Measurements from ENCODE around the gene INAFM2.
A peak's percentile ranks its signal among the peaks of the same experiment; 100 is the strongest.

INAFM2 gene

GRCh38 chr15:40323239-40323952 lies at the start of gene INAFM2:
Gene INAFM2 (plus strand): TSS chr15:40323692. CDS start chr15:40324056, 364 bp downstream.
- DNase-seq (ENCODE audit: low read depth in 3 of 3): peak; percentile 75 to 89 (median 78)

- peak; percentile 81 to 84 (median 82) for DNase-seq (ENCODE audit: low read depth in 3 of 3)
Measured at GRCh38 chr15:40274350-40275274, 48.9 kb upstream of the INAFM2 start.

GRCh38 chr15:40275523-40275922 lies 48.0 kb upstream of the INAFM2 start:
- no peak for DNase-seq (ENCODE audit: low read depth in 3 of 3)

GRCh38 chr15:40275954-40276353 lies 47.5 kb upstream of the INAFM2 start:
- DNase-seq (ENCODE audit: low read depth in 3 of 3): no peak

DNA sequence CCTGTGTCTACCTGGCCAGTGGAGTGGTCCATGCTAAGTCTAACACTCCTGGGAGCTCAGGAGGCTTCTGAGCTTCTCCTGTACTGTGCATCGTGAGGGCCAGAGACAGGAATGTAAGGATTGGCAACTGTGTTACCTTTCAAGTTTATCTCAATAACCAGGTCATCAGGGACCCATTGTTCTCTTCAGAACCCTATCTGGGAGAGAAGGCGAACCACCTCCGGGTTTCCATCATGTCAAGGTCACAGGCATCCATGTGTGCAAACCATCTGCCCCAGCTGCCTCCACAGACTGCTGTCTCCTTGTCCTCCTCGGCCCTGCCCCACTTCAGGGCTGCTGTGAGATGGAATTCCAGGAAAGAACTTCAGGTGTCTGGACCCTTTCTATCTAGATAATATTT lies 46.6 kb upstream of the INAFM2 start:
- DNase-seq (ENCODE audit: low read depth in 3 of 3): no peak

DNA sequence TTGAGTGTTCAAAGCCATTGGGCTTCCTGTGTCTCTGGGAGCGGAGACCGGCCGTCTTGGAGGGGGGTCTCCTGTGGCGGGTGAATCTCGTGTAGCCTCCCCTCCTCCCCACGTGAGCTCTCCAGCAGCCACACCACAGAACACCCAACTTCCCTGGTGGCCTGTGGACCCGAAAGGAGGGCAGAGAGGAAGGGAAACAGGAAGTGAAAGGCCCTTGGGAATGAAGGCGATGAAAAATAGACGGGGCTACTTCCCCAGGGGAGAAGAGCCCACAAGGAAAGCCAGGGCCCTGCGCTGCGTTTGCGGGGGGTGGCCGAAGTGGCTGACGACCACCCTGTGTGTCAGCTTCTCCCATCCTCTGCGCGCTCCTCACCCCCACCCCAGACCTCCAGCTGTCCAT lies 46.0 kb upstream of the INAFM2 start:
- DNase-seq (ENCODE audit: low read depth in 3 of 3): no peak

DNA sequence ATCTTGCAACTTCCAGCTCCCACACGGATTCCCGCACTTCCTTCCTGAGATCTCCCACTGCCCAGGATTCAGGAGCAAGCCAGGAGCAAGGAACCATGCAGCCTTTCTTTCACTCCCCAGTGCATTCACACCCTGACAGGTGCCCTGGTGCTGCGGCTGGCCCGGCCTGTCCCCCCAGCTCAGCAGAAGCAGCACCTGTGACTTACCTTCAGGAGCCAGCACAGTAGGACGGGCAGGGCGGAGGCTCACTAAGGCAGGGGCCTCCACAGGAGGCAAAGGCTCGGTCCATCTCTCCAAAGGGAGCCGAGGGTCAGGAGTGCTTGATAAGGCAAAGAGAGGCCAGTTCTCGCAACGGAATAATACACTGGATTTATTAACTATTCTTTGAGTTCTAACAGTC lies 45.5 kb upstream of the INAFM2 start:
- no peak for DNase-seq (ENCODE audit: low read depth in 3 of 3)

GRCh38 chr15:40279437-40280141 lies 43.9 kb upstream of the INAFM2 start:
- DNase-seq (ENCODE audit: low read depth in 3 of 3): peak; percentile 27 to 61 (median 39)

- no peak for DNase-seq (ENCODE audit: low read depth in 3 of 3)
Measured at GRCh38 chr15:40280260-40281056, 43.0 kb upstream of the INAFM2 start.

GRCh38 chr15:40281057-40281800 lies 42.3 kb upstream of the INAFM2 start:
- no peak for DNase-seq (ENCODE audit: low read depth in 3 of 3)

GRCh38 chr15:40281801-40282146 lies 41.7 kb upstream of the INAFM2 start:
- DNase-seq (ENCODE audit: low read depth in 3 of 3): no peak

DNA sequence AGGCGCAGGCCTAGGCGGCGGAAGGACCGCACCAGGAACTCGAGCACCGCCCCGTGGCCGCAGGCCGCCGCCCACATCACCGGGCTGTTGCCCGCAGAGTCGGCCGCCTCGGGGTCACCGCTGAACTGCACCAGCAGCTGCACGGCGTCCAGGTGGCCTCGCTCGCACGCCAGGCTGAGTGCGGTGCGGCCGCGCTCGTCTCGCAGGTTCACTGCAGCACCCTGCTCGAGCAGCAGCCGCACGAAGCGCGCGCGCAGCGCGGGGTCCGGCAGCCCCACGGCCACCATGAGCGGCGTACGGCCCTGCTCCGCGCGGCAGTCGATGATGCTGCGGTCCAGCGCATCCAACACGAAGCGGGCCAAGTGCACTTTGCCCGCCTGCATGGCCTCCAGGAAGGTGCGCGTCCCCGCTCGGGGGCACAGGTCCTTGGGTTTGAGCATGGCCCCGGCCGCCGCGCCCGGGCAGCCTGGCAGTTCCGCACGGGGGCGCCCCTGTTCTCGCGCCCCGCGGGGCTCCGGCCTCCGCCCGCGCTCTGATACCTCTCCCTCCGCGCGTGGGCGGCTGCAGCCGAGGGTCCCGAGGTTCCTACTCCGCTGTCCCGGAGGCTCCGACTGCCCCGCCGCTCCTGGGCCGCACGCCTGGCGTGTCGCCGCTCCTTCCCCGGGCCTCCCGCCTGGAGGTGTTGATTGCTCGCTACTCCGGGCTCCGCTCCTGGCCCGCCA lies 41.2 kb upstream of the INAFM2 start:
- peak in 1 of 3 experiments; percentile 32 for DNase-seq (ENCODE audit: low read depth in 3 of 3)

GRCh38 chr15:40282869-40283614 lies 40.5 kb upstream of the INAFM2 start, which contains the start of gene ANKRD63:
Gene ANKRD63 (minus strand): TSS chr15:40283064. CDS start chr15:40282586, 478 bp downstream.
- DNase-seq (ENCODE audit: low read depth in 3 of 3): peak in 1 of 3 experiments; percentile 29

DNA sequence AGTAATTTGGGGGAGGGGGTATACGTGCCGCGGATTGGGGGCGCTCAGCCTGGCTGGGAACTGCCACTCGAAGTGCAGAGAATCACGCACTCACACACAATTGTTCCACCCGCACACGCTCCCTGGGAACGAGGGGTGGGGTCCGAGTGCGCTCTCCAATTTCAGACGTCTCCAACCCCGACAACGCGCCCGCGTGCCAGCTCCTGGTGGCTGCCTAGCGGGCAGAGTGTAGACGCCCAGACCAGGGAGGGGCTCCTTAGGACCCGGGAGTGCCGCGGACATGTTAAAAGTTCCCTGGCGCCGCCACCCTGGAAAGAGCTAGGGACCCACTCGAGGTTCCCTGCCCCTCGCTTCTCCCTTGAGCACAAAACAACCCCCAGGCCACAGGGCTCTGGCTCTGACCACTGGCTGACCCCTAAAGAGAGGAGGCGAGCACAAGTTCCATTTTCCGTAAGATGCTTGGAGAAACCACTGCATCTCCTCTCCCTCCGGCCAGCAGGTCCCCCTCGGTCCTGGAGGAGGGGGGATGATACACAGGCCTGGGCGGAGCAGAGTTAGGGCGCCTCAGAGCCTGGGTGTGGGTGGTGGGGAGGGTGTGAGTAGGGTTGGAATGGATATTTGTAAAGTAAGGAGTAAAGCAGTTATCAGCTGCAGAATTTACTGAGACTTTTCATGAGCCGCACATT lies 39.7 kb upstream of the INAFM2 start:
- no peak for DNase-seq (ENCODE audit: low read depth in 3 of 3)

DNA sequence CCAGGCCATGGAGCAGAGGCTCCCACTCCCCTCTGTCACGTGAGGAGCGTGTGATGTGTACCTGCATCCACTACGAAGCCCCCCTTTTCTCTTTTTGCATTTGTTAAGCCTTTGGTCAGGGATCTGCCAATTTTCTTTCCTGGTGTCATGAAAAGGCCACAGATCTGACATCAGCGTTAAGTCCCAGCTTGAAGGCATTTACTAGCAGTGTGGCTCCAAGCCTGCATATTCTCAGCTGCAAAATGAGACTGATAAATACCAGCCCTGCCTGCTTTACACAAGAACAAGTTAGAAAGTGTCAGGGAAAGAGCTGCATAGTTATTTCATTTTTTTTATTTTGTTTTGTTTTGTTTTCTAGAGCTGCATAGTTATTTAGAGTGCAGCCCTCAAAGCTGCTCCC lies 38.3 kb upstream of the INAFM2 start:
- no peak for DNase-seq (ENCODE audit: low read depth in 3 of 3)

- DNase-seq (ENCODE audit: low read depth in 3 of 3): no peak
Measured at GRCh38 chr15:40285554-40286011, 37.9 kb upstream of the INAFM2 start.

- no peak for DNase-seq (ENCODE audit: low read depth in 3 of 3)
Measured at GRCh38 chr15:40286061-40286532, 37.4 kb upstream of the INAFM2 start.

GRCh38 chr15:40286794-40287193 lies 36.7 kb upstream of the INAFM2 start:
- no peak for DNase-seq (ENCODE audit: low read depth in 3 of 3)

All from stimulated activated CD4-positive, alpha-beta T cell treated with anti-CD3 and anti-CD28 coated beads, TNF-alpha, amount 100 ng/mL, for 24 hours (primary cell).